ENCODE measurements around the gene IGSF21. TPM values are rescaled to one million over a fixed set of nuclear protein-coding genes. Genes with fewer than 3 reads are reported as not detected.

Gene IGSF21
- total RNA-seq, 1 experiment from 2014 or later: 30.5 TPM

DNA sequence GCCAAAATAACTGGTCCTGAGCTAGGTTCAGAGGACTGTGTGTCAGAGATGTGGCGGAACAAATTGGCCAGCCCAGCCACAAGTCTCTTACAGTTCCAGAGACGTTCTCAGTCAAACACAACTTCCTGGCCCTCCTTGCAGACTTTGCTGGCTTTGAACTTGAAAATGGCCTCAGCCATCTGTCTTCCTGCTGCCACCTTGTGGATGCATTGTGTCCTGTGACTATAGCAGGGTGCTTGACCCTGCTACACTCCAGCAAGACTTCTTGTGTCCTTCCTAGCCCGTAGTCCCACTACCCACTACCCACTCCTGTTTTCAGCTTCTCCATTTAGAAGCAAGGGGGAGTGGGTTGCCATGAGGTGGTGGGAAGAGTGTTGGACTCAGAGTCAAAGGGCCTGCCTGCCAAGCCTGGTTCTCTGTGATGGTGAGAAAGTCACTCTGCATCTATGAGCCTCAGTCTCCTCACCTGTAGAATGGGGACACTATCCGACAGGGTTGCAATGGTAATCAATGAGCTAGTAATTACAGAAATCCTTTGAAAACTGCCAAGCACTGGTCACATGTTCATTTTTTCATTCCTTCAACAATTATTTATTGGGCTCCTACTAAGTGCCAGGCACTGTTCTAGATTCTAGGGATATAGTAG, 109.9 kb downstream of the IGSF21 start (continued):
- TF ChIP-seq ARID4B (CRISPR knock-in tag; IDR thresholded peaks at IDR 0.05; ENCODE audit: borderline replicate concordance) (no peak), GRHL2 (CRISPR knock-in tag; IDR thresholded peaks at IDR 0.05; ENCODE audit: insufficient replicate concordance, severe bottlenecking) (no peak), ZNF219 (CRISPR knock-in tag; IDR thresholded peaks at IDR 0.05; ENCODE audit: borderline replicate concordance) (no peak), ERG (CRISPR knock-in tag; IDR thresholded peaks at IDR 0.05) (no peak), TEAD4 (CRISPR knock-in tag; IDR thresholded peaks at IDR 0.05) (no peak), SP1 (CRISPR knock-in tag; conservative IDR thresholded peaks at IDR 0.05) (no peak), ZNF263 (CRISPR knock-in tag; IDR thresholded peaks at IDR 0.05; ENCODE audit: low read depth) (no peak), KAT7 (CRISPR knock-in tag; IDR thresholded peaks at IDR 0.05; ENCODE audit: borderline replicate concordance) (no peak)
- TF ChIP-seq, protein P1, sequence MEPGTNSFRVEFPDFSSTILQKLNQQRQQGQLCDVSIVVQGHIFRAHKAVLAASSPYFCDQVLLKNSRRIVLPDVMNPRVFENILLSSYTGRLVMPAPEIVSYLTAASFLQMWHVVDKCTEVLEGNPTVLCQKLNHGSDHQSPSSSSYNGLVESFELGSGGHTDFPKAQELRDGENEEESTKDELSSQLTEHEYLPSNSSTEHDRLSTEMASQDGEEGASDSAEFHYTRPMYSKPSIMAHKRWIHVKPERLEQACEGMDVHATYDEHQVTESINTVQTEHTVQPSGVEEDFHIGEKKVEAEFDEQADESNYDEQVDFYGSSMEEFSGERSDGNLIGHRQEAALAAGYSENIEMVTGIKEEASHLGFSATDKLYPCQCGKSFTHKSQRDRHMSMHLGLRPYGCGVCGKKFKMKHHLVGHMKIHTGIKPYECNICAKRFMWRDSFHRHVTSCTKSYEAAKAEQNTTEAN (CRISPR knock-in tag; IDR thresholded peaks at IDR 0.05): no peak
- TF ChIP-seq, protein P2, sequence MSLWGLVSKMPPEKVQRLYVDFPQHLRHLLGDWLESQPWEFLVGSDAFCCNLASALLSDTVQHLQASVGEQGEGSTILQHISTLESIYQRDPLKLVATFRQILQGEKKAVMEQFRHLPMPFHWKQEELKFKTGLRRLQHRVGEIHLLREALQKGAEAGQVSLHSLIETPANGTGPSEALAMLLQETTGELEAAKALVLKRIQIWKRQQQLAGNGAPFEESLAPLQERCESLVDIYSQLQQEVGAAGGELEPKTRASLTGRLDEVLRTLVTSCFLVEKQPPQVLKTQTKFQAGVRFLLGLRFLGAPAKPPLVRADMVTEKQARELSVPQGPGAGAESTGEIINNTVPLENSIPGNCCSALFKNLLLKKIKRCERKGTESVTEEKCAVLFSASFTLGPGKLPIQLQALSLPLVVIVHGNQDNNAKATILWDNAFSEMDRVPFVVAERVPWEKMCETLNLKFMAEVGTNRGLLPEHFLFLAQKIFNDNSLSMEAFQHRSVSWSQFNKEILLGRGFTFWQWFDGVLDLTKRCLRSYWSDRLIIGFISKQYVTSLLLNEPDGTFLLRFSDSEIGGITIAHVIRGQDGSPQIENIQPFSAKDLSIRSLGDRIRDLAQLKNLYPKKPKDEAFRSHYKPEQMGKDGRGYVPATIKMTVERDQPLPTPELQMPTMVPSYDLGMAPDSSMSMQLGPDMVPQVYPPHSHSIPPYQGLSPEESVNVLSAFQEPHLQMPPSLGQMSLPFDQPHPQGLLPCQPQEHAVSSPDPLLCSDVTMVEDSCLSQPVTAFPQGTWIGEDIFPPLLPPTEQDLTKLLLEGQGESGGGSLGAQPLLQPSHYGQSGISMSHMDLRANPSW (CRISPR knock-in tag; conservative IDR thresholded peaks at IDR 0.05; ENCODE audit: low read depth): no peak
- TF ChIP-seq, protein P3, sequence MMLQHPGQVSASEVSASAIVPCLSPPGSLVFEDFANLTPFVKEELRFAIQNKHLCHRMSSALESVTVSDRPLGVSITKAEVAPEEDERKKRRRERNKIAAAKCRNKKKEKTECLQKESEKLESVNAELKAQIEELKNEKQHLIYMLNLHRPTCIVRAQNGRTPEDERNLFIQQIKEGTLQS (CRISPR knock-in tag; conservative IDR thresholded peaks at IDR 0.05): no peak

- H3K27ac Mint-ChIP-seq: no peak overlapping the region
- peaks cover 48% of the 10 kb centered on the region for H3K4me1 Mint-ChIP-seq
- peaks cover 38% of the 10 kb centered on the region for H3K36me3 Mint-ChIP-seq
- no peak overlapping the region for H3K4me3 Mint-ChIP-seq
- peaks cover 21% of the 10 kb centered on the region for H3K9me3 Mint-ChIP-seq
- no peak for DNase-seq (ENCODE audit: low spot score)
- ChIA-PET POLR2A (no interaction called here), CTCF (interaction anchor here (0.6 to 2.0 kb wide), 4 partner anchors 9 to 917 kb away, joined by 3 to 6 read pairs (median 4); no protein-coding TSS in a partner anchor)
- ATAC-seq: no peak
- no peaks in the 10 kb centered on the region for H3K27me3 Mint-ChIP-seq (ENCODE audit: low read depth)
- TF ChIP-seq NR2C2 (CRISPR knock-in tag; IDR thresholded peaks at IDR 0.05) (no peak), ZNF317 (CRISPR knock-in tag; IDR thresholded peaks at IDR 0.05; ENCODE audit: borderline replicate concordance, low read depth) (no peak), CREM (CRISPR knock-in tag; IDR thresholded peaks at IDR 0.05) (no peak), ESRRA (CRISPR knock-in tag; IDR thresholded peaks at IDR 0.05; ENCODE audit: borderline replicate concordance) (no peak), ZNF416 (CRISPR knock-in tag; IDR thresholded peaks at IDR 0.05) (no peak)
- TF ChIP-seq, protein P1 (CRISPR knock-in tag; IDR thresholded peaks at IDR 0.05): no peak
- TF ChIP-seq, protein P4, sequence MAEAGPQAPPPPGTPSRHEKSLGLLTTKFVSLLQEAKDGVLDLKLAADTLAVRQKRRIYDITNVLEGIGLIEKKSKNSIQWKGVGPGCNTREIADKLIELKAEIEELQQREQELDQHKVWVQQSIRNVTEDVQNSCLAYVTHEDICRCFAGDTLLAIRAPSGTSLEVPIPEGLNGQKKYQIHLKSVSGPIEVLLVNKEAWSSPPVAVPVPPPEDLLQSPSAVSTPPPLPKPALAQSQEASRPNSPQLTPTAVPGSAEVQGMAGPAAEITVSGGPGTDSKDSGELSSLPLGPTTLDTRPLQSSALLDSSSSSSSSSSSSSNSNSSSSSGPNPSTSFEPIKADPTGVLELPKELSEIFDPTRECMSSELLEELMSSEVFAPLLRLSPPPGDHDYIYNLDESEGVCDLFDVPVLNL (CRISPR knock-in tag; IDR thresholded peaks at IDR 0.05; ENCODE audit: borderline replicate concordance, low read depth): no peak
- TF ChIP-seq, protein P5, sequence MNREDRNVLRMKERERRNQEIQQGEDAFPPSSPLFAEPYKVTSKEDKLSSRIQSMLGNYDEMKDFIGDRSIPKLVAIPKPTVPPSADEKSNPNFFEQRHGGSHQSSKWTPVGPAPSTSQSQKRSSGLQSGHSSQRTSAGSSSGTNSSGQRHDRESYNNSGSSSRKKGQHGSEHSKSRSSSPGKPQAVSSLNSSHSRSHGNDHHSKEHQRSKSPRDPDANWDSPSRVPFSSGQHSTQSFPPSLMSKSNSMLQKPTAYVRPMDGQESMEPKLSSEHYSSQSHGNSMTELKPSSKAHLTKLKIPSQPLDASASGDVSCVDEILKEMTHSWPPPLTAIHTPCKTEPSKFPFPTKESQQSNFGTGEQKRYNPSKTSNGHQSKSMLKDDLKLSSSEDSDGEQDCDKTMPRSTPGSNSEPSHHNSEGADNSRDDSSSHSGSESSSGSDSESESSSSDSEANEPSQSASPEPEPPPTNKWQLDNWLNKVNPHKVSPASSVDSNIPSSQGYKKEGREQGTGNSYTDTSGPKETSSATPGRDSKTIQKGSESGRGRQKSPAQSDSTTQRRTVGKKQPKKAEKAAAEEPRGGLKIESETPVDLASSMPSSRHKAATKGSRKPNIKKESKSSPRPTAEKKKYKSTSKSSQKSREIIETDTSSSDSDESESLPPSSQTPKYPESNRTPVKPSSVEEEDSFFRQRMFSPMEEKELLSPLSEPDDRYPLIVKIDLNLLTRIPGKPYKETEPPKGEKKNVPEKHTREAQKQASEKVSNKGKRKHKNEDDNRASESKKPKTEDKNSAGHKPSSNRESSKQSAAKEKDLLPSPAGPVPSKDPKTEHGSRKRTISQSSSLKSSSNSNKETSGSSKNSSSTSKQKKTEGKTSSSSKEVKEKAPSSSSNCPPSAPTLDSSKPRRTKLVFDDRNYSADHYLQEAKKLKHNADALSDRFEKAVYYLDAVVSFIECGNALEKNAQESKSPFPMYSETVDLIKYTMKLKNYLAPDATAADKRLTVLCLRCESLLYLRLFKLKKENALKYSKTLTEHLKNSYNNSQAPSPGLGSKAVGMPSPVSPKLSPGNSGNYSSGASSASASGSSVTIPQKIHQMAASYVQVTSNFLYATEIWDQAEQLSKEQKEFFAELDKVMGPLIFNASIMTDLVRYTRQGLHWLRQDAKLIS (CRISPR knock-in tag; IDR thresholded peaks at IDR 0.05; ENCODE audit: borderline replicate concordance): no peak
Measured at GRCh38 chr1:18229625-18230024, 122.0 kb downstream of the IGSF21 start.

Measured in WTC11 (cell line).